GM21526 (cell line): ENCODE results near the gene RABL6.

Source experiments
- ATAC-seq: cut with Tn5 transposase; IDR thresholded peaks from one replicate; pipeline ENCODE4 v1.9.1; 2021; ENCODE audit warnings: moderate library complexity; ENCODE audit not compliant: unreplicated experiment, low FRiP score

Gene RABL6

DNA sequence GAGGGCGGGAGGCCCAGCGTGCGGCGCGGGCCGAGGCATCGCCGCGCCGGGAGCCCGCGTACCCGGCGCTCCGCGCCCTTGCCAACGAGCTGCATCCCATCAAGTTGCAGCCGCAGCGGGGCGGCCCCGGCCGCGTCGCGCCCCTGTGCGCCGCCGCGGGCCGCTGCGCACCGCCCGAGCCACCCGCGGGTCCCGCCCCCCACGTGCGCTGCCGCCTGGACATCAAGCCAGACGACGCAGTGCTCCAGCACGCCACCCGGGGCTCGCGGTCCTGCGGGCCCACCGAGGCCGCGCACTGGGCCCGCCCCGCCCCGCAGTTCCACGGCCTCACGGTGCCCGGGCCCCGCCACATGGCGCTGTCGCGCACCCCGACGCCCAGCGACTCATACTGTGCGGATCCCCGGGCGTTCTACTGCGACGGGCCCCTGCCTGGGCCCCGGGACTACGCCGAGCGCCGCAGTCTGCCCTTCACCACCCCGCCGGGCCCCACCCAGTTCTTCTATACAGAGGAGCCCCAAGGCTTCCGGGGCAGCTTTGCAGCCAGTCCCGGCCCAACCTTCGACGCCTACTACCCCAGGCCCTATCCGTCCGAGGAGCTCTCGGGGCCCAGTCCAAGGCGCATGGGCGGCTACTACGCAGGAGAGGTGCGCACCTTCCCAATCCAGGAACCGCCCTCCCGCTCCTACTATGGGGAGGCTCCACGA is 37.2 kb downstream of the RABL6 start:
- no peak for ATAC-seq

DNA sequence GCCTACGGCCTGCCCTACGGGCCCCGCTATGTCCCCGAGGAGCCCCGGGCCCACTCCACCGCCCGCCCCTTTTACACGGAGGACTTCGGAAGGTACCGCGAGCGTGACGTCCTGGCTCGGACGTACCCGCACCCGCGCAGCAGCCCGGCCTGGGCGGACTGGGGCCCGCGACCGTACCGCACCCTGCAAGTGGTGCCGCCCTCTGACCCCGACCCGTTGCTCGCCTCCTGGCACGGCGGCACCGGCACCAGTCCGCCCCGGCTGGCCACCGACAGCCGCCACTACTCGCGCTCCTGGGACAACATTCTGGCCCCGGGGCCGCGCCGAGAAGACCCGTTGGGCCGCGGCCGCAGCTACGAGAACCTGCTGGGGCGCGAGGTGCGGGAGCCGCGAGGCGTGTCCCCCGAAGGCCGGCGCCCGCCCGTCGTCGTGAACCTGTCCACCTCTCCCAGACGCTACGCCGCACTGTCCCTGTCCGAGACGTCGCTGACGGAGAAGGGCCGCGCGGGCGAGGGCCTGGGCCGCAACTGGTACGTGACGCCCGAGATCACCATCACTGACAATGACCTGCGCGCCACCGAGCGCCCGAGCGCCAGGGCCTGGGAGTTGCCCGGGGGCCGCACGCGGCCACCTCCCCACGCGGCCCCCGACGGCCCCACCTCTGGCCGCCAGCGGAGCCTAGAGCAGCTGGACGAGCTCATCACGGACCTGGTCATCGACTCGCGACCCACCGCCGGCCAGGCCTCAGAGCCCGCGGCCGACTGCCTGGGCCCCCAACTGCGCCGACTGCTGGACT is 37.9 kb downstream of the RABL6 start:
- no peak for ATAC-seq

DNA sequence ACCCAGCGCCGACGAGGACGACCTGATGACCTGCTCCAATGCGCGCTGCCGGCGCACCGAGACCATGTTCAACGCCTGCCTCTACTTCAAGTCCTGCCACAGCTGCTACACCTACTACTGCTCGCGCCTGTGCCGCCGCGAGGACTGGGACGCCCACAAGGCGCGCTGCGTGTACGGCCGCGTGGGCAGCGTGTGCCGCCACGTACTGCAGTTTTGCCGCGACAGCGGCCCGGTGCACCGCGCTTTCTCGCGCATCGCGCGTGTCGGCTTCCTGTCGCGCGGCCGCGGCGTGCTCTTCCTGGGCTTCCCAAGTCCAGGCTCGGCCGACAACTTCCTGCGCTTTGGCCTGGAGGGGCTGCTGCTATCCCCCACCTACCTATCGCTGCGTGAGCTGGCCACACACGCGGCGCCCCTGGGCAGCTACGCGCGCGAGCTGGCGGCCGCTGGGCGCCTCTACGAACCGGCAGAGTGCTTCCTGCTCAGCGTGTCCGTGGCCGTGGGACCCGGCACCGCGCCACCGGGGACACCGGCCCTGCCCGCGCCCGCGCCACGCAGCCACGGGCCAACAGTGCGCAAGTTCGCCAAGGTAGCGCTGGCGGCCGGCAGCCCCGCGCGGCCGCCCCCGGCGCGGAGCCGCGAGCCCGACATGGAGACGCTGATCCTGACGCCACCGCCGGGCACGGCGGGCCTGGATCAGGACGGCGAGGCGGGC is 38.8 kb downstream of the RABL6 start:
- ATAC-seq = no peak

DNA sequence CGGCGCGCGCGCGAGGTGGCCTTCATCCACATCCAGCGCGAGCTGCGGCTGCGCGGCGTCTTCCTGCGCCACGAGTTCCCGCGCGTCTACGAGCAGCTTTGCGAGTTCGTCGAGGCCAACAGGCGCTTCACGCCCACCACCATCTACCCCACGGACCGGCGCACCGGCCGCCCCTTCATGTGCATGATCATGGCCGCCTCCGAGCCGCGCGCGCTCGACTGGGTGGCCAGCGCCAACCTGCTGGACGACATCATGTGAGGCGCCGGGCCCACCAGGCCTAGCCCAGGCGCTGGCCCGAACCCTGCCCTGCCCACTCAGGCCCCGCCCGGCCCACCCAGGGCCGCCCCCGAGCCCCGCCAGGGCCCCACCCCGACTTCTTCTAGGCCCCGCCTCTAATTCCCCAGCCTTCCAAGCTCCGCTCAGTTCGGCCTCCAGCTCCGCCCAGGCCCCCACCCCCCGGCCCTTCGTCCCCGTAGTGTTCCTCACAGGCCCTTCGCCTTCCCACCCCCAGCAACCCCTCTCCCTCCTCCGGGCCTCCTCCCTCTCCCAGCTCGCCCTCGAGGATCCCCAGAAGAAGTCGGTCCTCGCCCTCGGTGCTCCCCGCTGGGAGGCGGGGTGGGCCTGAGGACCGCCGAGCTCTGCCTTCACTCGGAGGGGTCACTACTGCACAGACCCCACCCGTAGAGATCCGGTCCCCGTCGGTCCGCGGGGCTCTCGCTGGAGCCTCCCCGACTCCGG is 39.5 kb downstream of the RABL6 start:
- no peak for ATAC-seq

DNA sequence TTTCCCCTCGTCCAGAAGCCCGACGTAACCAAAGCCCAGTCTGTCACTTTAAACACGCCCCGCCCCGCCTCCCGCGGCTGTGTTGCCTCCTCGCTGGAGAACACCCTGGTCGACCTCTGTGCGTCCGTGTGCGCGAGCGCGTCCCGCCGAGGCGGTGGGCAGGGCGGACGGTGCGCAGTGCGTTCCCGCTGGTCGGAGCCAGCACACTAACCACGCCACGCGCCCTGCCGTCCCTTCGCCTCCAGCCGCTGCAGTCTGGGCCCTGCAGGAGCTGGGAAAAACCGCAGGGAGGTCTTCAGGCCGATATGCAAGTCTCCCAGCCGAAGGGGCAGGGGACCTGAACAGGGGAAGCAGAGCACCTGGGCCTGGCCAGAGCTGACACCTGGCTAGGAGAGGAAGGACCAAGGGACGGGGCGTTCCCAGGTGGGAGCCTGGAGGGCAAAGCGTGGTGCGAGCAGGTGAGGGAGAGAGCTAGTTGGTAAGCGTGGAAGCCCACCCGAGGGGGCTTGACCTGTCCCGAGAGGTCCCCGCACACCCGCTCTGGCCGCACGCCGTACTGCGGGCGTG is 40.2 kb downstream of the RABL6 start:
- no peak for ATAC-seq

DNA sequence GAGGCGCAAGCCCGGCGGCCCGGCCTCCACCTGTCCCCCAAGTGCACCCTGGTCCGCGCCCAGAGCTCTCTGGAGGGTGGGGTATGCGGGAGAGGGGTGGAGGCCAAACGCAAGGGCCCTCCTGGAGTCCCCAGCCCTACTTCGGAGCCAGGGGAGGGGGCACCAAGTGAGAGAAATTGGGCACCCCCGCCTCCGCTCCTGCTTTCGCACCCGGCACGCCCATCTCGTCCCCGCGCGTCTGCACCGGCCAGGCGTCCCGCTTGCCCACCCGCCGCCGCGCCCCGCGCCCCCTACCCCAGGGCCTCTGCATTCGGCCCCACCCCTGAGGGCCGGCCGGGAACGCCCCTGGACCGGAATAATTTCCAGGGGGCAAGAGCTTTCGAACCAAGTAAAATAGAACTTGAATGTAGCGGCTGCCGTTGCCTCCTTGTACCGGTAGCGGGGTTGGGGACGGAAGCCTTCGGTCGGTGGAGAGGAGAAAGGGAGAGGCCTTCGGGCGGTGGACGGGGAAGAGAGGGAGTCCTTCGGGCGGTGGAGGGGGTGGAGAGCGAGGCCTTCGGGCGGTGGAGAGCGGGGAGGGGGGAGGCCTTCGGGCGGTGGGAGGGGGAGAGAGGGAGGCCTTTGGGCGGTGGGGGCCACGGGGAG is 40.8 kb downstream of the RABL6 start:
- ATAC-seq = no peak

DNA sequence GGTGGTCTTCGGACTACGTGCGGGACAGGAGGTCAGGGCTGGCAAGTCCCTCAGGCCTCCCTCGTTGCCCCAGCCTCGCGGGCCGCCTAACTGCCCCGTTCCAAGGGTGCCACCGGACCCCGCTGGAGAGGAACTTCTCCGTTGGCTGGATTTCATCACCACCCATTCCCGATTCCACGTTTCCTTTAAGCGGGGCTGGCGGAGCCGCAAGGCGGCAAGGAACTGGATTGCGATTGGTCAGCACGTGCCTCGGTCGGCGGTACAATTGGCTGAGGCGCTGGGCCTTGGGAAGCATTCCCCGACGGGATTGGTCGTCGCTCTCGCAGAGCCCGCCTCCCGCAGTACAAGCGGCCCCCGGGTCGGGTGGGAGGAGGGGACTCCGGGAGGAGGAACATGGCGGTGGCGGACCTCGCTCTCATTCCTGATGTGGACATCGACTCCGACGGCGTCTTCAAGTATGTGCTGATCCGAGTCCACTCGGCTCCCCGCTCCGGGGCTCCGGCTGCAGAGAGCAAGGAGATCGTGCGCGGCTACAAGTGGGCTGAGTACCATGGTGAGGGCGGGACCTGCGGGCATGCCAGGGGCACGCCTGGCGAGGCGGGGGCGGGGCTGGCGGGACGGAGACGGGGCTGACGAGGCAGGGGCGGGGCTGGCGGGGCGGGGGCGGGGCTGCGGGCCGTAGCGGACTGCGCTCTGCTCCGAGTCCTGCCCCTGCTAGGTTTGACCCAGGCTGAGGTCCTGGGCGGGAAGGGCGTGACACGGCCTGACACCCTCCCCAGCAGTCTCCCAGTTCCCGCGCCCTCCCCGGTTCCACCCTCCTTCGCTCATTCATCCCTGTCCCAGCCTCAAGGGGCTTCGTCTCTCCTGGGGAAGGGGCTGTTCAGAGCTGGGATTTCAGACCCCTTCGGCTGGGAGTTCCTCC is 41.6 kb downstream of the RABL6 start, which contains the start of gene PHPT1:
Gene PHPT1 (plus strand): TSS at position 372 of the 922 bp plus-strand sequence. CDS start 22 bp downstream, at position 394.
- ATAC-seq = peak; percentile 79

DNA sequence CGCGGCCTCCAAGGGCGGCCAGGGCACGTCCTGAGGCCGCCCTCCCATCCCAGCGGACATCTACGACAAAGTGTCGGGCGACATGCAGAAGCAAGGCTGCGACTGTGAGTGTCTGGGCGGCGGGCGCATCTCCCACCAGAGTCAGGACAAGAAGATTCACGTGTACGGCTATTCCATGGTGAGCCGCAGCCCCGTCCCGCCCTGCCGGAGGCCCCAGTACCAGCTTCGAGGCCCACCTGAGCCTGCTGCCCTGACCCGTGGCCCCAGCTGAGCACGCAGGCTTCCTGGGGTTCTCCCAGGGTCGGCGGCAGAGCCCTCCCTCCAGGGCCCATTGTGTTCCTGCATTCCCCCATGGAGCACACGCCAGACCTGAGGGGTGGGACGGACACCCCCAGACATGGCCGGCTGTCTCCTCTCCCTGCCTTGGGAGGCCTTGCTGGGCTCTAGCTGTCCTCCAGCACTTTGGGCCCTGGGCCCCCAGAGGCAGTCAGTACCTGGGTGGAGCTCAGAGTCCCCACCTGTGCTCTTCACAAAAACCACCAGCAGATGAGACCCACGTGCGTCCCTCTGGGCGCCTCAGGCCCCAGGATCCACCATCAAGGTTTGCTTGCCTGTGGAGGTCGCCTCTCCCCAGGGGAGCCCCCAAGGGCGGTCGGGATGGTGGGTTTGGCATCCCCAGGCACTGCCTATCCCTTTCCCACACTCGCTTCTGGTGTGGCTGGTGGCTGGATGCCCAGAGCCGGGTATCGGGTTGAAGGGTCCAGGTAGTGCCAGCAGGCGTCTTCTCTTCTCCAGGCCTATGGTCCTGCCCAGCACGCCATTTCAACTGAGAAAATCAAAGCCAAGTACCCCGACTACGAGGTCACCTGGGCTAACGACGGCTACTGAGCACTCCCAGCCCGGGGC is 42.5 kb downstream of the RABL6 start:
- ATAC-seq = no peak

DNA sequence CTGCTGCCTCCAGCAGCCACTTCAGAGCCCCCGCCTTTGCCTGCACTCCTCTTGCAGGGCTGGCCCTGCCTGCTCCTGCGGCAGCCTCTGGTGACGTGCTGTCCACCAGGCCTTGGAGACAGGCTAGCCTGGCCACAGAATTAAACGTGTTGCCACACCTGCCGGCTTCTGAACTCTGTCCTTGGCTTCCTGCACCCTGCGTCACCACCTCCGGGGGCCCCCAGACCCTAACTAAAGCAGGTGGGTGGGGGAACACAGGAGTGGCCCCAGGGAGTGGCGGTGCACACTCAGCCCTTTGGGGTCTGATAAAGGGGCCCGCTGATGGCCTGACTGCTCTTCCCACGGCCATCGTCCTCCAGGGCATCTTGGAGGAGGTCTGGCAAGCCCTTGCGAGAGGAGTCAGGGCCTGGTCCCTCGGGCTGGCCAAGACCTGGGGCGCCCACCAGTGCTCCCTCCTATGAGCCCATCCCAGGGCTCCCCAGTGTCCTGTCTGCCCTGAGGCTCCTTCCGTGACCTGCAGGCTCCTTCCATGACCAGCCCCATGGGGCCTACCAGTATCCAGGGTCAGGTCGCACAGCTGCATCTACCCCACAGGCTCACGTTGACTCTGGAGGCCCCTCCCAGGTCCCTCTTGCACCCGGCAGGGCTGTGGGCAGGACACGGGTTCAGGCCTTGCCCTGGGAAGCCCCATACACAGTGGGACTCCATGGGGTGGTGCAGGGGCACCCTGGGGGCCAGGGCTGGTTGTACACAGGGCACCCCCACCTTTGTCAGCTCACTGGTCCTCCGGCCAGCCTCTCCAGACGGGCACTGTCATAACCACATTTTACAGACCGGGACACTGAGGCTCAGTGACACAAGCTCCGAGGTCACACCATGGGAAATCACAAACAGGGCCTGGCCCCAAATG is 43.4 kb downstream of the RABL6 start:
- no peak for ATAC-seq

DNA sequence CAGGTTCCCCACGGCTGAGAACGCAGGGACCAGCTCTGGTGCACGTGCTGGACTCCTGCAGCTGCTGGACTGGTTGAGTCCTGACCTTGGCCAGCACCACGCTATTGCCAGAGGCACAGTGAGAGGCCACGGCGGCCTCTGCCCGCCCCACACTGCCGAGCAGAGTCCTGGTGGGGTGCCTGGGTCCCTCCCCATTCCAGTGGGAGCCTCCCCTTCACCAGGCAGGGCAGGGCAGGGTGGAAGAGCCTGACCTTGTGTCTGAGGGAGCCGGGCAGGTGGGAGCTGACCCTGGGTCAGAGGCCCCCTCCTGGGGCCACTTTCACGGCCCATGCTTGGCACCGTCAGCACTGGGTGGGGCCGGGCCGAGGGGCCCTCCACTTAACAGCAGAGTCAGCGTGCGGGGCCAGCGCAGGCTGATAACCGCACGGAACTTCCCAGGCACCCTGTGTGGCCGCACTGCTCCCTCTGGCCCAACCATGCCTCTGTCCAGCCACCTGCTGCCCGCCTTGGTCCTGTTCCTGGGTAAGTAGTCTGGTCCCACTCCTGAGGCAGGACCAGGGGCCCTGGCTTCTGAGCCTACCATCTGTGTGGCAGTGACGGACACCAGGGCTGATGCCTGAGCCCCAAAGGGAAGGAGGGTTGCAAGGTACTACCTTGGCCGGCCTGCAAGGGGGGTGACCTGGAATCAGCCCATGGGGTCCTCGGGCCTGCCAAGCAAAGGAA is 44.4 kb downstream of the RABL6 start, which contains the start of gene MAMDC4:
Gene MAMDC4 (plus strand): TSS at position 406 of the 723 bp plus-strand sequence. CDS start 71 bp downstream, at position 477.
- no peak for ATAC-seq

DNA sequence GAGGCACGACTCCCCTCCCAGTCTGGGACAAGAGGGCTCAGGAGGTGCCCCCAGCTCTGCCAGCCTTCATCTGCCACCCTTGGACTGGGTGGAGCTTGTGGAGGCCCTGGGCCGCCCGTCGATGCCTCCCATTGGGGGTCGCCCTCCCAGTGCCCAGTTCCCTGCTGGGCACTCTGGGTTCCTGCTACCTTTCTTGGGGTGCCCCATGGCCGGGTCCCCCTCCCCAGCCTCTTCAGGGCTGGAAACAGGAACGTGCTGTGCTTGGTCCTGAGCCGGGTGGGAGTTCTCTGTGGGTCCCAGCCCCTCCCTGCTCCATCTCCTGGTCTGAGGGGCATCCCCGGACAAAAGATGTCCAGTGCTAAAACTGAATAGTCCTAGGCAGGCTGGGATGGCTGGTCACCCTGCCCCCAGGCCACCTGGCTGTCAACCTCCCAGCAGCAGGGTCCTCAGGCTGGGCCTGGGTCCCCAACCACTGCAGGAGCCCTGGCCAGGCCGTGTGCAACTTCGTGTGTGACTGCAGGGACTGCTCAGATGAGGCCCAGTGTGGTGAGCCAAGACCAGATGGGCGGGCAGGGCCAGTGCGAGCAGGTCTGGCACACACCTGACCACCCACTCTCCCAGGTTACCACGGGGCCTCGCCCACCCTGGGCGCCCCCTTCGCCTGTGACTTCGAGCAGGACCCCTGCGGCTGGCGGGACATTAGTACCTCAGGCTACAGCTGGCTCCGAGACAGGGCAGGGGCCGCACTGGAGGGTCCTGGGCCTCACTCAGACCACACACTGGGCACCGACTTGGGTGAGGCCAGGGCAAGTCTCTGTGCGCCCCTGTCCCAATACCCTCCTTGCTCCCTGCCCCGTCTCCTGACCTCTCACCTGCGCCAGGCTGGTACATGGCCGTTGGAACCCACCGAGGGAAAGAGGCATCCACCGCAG is 45.2 kb downstream of the RABL6 start:
- ATAC-seq = no peak

DNA sequence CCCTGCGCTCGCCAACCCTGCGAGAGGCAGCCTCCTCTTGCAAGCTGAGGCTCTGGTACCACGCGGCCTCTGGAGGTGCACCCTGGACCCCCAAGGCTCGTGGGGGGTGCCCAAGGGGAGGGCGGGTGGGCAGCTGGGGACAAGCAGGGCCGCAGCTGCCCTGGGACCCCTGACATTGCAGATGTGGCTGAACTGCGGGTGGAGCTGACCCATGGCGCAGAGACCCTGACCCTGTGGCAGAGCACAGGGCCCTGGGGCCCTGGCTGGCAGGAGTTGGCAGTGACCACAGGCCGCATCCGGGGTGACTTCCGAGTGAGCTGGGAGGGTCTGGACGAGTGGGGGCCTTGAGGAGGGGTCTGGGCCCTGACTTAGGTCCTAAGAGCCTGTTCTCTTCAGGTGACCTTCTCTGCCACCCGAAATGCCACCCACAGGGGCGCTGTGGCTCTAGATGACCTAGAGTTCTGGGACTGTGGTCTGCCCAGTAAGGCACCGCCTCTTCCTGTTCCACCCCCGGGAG is 45.9 kb downstream of the RABL6 start:
- no peak for ATAC-seq

DNA sequence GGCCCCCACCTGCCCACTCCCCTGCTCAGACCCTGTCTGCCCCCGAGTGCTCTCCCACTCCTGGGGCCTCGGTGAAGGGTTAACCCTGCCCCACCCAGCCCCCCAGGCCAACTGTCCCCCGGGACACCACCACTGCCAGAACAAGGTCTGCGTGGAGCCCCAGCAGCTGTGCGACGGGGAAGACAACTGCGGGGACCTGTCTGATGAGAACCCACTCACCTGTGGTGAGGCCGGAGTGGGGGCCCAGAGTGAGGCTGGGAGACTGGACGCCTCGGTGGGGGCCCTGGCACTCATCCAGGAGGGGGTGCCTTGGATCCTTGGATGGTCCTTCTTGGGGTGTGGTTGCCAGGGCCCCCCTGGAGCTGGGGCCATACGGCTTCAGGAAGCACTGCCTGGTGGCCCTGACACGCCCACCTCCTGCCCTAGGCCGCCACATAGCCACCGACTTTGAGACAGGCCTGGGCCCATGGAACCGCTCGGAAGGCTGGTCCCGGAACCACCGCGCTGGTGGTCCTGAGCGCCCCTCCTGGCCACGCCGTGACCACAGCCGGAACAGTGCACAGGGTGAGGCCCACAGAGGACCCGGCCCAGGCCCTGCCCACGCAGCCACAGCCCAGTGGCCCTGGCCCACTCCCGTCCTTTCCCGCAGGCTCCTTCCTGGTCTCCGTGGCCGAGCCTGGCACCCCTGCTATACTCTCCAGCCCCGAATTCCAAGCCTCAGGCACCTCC is 46.5 kb downstream of the RABL6 start:
- ATAC-seq = no peak

DNA sequence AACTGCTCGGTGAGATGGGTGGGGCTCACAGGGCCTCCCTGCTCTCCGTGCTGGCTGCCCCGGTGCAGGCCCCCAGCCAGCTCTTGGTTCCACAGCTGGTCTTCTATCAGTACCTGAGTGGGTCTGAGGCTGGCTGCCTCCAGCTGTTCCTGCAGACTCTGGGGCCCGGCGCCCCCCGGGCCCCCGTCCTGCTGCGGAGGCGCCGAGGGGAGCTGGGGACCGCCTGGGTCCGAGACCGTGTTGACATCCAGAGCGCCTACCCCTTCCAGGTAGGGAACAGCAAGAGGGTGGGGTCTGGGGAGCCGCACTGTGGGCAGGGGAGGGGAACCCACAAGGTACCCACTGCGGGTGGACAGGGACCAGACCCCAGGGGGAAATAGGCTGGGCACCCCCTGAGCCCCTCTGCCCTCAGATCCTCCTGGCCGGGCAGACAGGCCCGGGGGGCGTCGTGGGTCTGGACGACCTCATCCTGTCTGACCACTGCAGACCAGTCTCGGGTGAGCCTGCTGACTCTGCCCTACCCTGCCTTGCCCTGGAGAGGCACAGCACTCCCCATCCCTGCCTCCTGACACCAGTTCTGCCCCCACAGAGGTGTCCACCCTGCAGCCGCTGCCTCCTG is 47.2 kb downstream of the RABL6 start:
- no peak for ATAC-seq
